Thyroid gland (tissue), 4 donors: Measurements from ENCODE around the gene IFNAR2.

Source experiments
- POLR2A ChIP-seq, 2 donors: fragments of 450-650 bp; IDR thresholded peaks; one replicate each; pipeline ENCODE4 v1.6.1; 2017; ENCODE audit warnings: antibody characterized with exemption in 2 of 2, mild to moderate bottlenecking in 2 of 2, moderate library complexity in 1 of 2
- TF ChIP-seq, protein P1 (sequence below), 6 experiments: fragments of 200-600 bp in 3 of 6; fragments of 450-650 bp in 3 of 6; sonication (generic) in 3 of 6; IDR thresholded peaks; one replicate each; pipeline ENCODE4 v1.5.1; 2016 to 2019; ENCODE audit warnings: antibody characterized with exemption in 6 of 6, mild to moderate bottlenecking in 2 of 6, inconsistent platforms in 1 of 6, moderate library complexity in 1 of 6

DNA sequence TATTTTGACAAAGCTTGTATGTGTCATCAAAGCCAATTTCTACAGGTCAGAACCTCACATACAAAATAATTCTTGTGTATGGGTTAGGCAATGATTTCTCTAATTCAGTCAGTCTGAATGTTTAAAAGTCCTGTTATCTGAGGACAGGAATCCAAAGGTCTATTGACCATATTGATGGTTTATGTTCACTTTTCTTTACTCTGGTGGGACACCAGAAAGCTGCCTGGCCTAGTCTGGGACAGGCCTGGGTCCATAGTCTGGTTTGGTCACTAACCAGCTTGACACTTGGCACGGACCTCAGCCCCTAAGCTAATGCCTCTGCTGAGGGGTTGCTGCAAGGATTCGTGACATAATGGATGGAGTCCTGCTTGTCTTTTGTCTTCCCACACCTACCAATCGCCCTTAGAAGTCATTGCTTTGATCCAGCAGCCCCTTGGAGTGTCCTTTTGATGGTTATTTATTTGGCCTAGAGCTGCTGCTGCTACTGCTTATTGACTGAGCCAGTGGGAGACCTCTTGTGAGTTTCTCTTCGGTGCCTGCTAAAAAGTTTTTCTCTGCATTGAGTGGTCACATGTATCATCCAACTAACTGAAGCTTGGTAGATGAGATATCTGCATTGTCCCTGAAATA lies 15.7 kb downstream of the IFNAR2 start:
- no peak for TF ChIP-seq POLR2A (IDR thresholded peaks at IDR 0.05)
- TF ChIP-seq, protein P1, sequence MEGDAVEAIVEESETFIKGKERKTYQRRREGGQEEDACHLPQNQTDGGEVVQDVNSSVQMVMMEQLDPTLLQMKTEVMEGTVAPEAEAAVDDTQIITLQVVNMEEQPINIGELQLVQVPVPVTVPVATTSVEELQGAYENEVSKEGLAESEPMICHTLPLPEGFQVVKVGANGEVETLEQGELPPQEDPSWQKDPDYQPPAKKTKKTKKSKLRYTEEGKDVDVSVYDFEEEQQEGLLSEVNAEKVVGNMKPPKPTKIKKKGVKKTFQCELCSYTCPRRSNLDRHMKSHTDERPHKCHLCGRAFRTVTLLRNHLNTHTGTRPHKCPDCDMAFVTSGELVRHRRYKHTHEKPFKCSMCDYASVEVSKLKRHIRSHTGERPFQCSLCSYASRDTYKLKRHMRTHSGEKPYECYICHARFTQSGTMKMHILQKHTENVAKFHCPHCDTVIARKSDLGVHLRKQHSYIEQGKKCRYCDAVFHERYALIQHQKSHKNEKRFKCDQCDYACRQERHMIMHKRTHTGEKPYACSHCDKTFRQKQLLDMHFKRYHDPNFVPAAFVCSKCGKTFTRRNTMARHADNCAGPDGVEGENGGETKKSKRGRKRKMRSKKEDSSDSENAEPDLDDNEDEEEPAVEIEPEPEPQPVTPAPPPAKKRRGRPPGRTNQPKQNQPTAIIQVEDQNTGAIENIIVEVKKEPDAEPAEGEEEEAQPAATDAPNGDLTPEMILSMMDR (IDR thresholded peaks at IDR 0.05), result no peak
